ENCODE measurements around the gene MDC1. TPM values are rescaled to one million over a fixed set of nuclear protein-coding genes. Genes with fewer than 3 reads are reported as not detected.
"Not testable (repeated sequence)": the region's sequence is repeated elsewhere in the genome, so short reads cannot be mapped to it uniquely, and the experiment has no call there.

MDC1 gene
- total RNA-seq, 4 donors from 2014 or later = 21.3 to 36.0 (median 26.2) TPM

- Histone ChIP-seq H3K4me3 (peak overlapping the region in 2 of 4 donors; percentile 9 to 34), H3K27me3 (no peaks in the 10 kb centered on the region), H3K27ac (peak overlapping the region; percentile 67 to 99 (median 84)), H3K9me3 (no peaks in the 10 kb centered on the region), H3K4me1 (peaks cover 0 to 57% (median 45%) of the 10 kb centered on the region in 4 donors), H3K36me3 (peaks cover 5 to 52% (median 13%) of the 10 kb centered on the region in 3 donors)
- TF ChIP-seq POLR2A (IDR thresholded peaks at IDR 0.05) (no peak), EP300 (IDR thresholded peaks at IDR 0.05) (peak in 1 of 2 donors; percentile 70), CTCF (IDR thresholded peaks at IDR 0.05) (peak; percentile 88 to 98 (median 96))
- DNase-seq (ENCODE audit: low spot score in 2 of 2) = peak; percentile 69 to 76
- WGBS, 2 donors = 6% methylated on average over 30 to 31 of the region's 31 CpGs
Observed at GRCh38 chr6:30678964-30679726, 37.9 kb downstream of the MDC1 start.

GRCh38 chr6:30676660-30677285, 40.3 kb downstream of the MDC1 start:
- 72 to 79% methylated on average over 10 of the region's 10 CpGs for WGBS, 2 donors

GRCh38 chr6:30672445-30673253, 44.4 kb downstream of the MDC1 start, which contains the start of gene DHX16:
Gene DHX16, minus strand, starts transcription at chr6:30673006. Its CDS starts 165 bp downstream, at chr6:30672841.
- 1% methylated on average over 31 to 36 of the region's 57 CpGs for WGBS, 2 donors
- Histone ChIP-seq H3K4me3 (peak within 1 kb of the TSS; percentile 73 to 87 (median 78)), H3K9me3 (no peaks in the 10 kb centered on the region), H3K27ac (peak within 1 kb of the TSS; percentile 57 to 85 (median 74)), H3K27me3 (no peaks in the 10 kb centered on the region), H3K36me3 (peaks cover 2 to 58% (median 25%) of the 10 kb centered on the region in 3 donors), H3K4me1 (peaks cover 0 to 30% (median 10%) of the 10 kb centered on the region in 4 donors)
- TF ChIP-seq CTCF (IDR thresholded peaks at IDR 0.05) = peak; percentile 58 to 92 (median 84)
- TF ChIP-seq POLR2A (IDR thresholded peaks at IDR 0.05) = peak in 1 of 2 donors; percentile 17
- peak; percentile 85 to 94 for TF ChIP-seq EP300 (IDR thresholded peaks at IDR 0.05)
- DNase-seq (ENCODE audit: low spot score in 2 of 2) = peak; percentile 95 to 100

More at GRCh38 chr6:30676660-30677285, 40.3 kb downstream of the MDC1 start:
- Histone ChIP-seq H3K4me3 (no peak overlapping the region), H3K9me3 (no peaks in the 10 kb centered on the region), H3K27ac (no peak overlapping the region), H3K4me1 (peaks cover 0 to 45% (median 33%) of the 10 kb centered on the region in 4 donors), H3K27me3 (no peaks in the 10 kb centered on the region), H3K36me3 (peaks cover 5 to 52% (median 13%) of the 10 kb centered on the region in 3 donors)
- TF ChIP-seq POLR2A (IDR thresholded peaks at IDR 0.05) = no peak
- no peak for TF ChIP-seq EP300 (IDR thresholded peaks at IDR 0.05)
- TF ChIP-seq CTCF (IDR thresholded peaks at IDR 0.05) = no peak
- DNase-seq (ENCODE audit: low spot score in 2 of 2) = no peak

GRCh38 chr6:30670760-30671527, 46.1 kb downstream of the MDC1 start:
- no peak overlapping the region for H3K27ac ChIP-seq
- H3K4me3 ChIP-seq = no peak overlapping the region
- peaks cover 0 to 30% (median 10%) of the 10 kb centered on the region in 4 donors for H3K4me1 ChIP-seq
- DNase-seq (ENCODE audit: low spot score in 2 of 2) = no peak
- H3K27me3 ChIP-seq = no peaks in the 10 kb centered on the region
- TF ChIP-seq POLR2A (IDR thresholded peaks at IDR 0.05) (no peak), EP300 (IDR thresholded peaks at IDR 0.05) (no peak), CTCF (IDR thresholded peaks at IDR 0.05) (no peak)
- H3K36me3 ChIP-seq = peaks cover 0 to 58% (median 12%) of the 10 kb centered on the region in 3 donors
- WGBS, 2 donors = 85 to 86% methylated on average over 27 of the region's 27 CpGs
- H3K9me3 ChIP-seq = no peaks in the 10 kb centered on the region

- DNase-seq (ENCODE audit: low spot score in 2 of 2) = not testable (repeated sequence)
- peaks cover 4 to 98% (median 31%) of the 10 kb centered on the region in 3 donors for H3K36me3 ChIP-seq
- WGBS, 2 donors = 80 to 81% methylated on average over 2 of the region's 2 CpGs
Observed at GRCh38 chr6:30666300-30666699, 50.8 kb downstream of the MDC1 start.

More at GRCh38 chr6:30666300-30666699, 50.8 kb downstream of the MDC1 start:
- not testable (repeated sequence) for H3K27me3 ChIP-seq, H3K4me3 ChIP-seq, H3K27ac ChIP-seq, H3K9me3 ChIP-seq
- H3K4me1 ChIP-seq = peaks cover 0 to 12% (median 2%) of the 10 kb centered on the region in 4 donors

All from tibial nerve (tissue), 4 donors.